ENCODE measurements around the gene ANGPTL2.

ANGPTL2 gene

GRCh38 chr9:127091526-127091925 lies 30.9 kb downstream of the ANGPTL2 start:
- DNase-seq = no peak

- no peak for DNase-seq
Observed at GRCh38 chr9:127090341-127090985, 32.0 kb downstream of the ANGPTL2 start.

DNA sequence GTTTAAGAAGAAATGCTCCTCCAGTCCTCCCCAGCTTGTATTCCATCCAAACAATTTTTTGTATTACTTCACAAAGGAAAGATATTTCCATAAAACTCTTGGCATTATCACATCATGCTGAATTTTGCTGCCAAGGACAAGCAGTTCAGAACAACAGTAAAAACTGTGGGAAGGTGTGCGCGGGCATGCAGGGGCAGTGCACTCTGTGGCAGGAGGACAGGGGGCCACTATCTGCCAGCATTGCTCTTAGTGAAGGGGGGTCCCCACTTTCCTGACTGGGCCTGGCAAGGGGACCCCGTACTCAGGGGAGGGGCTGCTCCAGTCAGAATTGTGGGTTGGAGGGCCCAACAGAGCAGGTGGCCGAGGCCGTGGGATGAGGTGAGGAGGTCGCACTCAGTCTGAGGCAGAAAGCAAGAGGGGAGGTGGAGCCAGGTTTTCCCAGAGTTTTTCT lies 32.8 kb downstream of the ANGPTL2 start:
- no peak for DNase-seq

GRCh38 chr9:127088724-127089615 lies 33.5 kb downstream of the ANGPTL2 start:
- no peak for DNase-seq

GRCh38 chr9:127087836-127088235 lies 34.6 kb downstream of the ANGPTL2 start:
- no peak for DNase-seq

DNA sequence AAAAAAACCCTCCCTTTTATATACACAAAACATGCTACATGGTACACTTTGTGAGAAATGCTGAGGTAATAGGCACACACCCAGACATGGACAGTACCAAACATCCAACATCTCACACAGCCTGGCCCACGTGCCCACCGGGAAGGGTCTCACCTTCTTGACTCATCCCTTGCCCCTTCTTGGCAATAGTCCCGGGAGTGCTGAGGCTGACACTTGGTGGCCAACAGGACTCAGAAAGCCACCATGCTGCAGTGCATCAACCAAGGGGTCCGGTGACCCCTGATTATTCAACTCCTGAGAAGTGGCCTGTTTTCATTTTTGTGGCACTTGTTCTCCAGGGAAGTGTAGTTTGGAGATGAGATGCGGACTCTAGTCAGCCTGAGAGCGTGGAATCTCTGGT lies 35.0 kb downstream of the ANGPTL2 start:
- no peak for DNase-seq

DNA sequence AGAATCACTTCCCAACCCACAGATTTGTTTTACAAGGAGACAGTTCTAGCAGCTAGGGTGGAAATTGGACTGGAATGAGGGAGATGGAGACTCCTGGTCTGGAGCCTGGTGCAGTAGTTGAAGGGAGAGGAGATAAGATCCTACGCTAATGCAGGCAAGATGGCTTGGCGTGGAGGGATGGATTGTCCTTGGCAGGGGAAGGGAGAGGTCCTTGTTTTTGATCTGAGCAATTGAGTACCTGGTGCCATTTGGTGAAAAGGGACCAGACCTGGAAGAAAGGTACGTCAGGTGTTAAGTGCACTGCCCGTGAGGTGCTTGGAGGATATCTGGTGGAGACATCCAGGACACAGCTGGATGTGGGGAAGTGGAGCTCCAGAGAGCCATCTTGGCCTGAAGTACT lies 35.7 kb downstream of the ANGPTL2 start:
- no peak for DNase-seq

DNA sequence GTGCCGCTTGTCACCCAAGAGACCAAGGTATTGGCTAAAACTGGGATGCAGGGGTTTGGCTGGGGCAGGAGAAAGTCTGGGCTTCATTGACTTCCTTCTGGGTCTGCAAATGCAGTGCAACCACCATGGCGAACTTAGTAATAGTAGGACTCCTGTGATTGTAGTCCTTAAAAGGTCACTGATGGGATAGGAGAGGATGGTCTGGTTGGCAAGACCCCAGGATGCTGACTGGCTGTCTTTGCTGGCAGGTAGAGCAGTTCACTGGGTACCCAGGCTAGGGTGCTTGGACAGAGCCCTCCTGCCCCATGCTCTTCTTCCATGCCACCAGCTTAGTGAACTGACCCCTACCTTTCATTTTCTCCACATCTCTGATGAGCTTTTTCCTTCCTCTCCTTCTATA lies 37.2 kb downstream of the ANGPTL2 start:
- DNase-seq = no peak

- DNase-seq = no peak
Observed at GRCh38 chr9:127084076-127085039, 38.1 kb downstream of the ANGPTL2 start.

DNA sequence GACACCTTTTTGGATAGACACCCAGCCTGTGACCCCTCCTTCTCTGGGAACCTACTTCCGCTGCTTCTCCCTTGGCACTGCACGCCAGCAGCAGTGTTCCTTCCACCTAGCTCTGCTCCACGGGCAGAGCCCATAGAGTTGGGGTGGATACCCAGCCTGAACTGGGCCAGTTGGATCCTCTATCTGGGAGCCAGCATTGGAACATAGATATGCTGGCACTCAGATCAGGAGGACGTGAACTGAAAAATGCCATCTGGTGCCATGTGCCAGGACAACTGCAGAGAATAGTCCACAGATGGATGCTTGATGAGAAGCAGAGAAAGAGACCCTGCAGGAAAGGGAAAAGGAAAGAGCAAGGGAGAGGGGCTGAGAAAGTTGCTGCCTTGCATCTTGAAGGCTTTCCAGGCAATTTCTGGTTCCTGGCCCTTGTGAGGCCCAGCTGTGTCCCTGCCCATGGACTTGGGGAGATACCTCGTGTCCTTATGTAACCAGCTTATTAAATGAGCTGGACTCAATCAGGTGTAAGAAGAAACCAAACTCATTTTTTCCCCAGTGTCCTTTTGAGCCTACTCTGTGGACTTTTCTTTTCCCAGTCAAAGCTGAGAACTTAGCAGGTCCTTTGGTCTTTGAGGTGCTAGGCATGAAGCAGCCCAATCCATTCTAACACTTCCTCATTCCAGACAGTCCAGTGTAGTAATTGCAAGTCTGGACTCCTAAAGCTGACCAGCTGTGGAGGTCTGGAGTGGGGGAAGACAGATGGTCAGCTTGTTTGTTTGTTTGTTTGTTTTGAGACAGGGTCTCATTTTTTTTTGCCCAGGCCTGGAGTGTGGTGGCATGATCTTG lies 39.1 kb downstream of the ANGPTL2 start:
- DNase-seq = no peak

DNA sequence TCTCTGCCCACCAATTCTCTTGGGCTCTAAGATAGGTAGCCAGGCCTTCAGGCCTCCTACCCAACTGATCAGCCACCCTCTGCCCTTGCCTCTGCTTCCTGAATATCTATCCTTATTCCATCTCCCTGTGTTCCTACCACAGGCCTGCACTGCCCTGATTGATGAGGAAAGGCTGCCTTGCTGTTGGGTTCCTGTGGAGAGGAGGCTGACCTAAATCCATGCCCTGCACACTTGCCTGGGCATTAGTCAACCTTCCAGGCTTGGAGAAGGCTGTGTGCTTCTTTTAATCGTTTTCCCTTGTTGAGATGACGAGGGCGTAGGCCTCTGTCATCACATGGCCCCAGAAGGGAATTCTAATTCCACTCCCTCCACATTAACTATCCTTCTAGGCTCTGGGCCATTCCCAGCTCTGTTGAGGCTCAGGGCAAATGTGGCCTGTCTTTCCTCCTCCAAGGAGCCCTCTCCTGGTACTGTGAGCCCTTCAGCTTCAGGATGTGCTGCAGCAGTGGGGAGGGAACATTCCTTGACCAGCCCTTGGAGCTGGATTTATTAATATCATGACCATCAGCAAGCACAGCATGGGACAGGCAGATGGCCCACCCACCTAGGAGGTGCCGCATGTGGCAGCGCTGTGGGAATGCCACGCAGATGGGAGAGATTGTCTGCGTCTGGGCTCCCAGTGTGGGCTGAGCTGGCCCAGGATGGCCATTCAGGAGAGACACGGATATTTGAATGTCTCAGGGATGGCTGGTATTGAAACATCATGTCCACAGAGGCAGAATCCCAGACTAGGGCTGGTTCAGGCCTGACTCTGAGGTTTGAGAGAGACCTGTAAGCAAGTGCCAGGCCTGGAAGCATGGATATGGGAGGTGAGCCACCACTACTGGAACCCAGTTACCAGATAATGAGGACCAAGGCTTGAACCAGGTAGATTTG lies 40.9 kb downstream of the ANGPTL2 start:
- DNase-seq = no peak

DNA sequence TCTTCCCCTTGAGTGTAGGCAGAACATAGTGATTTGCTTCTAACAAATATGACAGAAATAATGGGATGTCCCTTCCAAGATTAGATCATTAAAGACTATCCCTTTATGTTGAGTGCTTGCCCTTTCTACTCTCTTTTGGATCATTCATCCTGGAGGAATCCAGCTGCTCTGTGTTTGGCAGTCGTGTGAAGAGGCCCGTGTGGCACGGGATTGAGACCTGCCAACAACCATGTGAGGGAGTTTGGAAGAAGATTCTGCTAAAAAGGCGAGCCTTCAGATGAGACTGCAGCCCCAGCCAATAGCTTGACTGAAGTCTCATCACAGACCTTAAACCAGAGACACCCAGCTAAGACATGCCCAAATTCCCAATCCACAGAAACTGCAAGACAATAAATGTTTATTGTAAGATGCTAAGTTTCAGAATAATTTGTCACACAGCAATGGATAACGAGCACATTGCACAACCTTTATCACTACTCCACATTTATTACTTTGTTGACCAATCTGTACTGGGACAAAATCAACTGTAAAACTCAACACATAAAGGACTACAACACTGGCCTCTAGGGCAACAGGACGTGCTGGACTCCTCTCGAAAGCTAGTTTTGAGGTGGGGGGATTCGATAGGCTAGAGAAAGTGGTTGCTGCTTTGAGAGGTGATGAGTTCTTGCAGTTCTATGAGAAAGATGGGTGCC lies 42.8 kb downstream of the ANGPTL2 start:
- DNase-seq = no peak

- no peak for DNase-seq
Observed at GRCh38 chr9:127078988-127079387, 43.4 kb downstream of the ANGPTL2 start.

GRCh38 chr9:127078336-127078735 lies 44.1 kb downstream of the ANGPTL2 start:
- DNase-seq = no peak

DNA sequence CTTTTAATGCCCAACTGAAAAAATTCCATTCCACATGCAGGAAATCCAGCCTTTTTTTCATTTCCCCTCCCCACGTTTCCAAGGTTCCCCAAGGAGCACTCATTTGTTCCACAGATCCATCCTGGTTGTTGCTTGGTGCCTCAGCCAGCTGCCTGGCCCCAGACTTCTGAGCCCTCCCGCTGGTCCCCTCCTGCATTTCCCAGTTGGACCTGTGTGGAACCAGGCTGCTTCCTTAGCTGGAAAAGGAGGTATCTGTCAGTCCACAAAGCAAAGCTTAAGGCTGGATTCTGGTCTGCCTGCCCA lies 44.8 kb downstream of the ANGPTL2 start:
- no peak for DNase-seq

- no peak for DNase-seq
Observed at GRCh38 chr9:127076860-127077643, 45.4 kb downstream of the ANGPTL2 start.

DNA sequence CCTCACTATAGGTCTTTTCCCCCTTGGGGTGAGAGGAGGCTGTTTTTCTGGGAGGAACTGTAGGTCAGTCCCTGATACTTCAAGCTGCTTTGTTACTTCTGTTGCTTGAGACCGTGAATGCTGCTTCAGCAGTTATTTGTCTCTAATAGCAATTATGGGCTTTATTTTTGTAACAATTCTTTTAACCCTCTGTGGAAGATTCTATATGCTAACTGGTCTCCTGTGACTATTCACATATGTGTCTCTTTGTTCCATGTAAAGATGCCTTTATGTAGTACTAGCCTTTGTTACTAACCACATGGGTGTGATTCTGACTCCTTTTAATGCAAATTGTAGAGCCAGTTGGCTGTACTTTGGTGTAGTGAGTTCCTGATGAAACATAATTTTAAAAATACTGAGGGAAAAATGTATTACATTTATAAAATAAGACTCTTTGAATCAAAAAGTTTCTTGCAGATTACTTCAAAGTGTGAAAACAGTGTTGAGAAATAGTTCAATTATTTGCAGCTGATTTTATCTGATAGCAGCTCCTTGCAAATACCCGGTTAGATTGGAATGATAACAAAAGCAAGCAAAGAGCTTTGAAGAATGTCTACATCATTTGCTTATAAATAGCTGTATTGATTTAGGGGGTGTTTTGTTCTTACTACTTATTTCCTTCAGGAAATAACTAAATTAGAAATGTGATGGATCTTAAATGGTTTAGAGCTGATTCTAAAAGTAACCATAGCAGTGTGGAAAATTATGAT lies 46.6 kb downstream of the ANGPTL2 start:
- no peak for DNase-seq

- no peak for DNase-seq
Observed at GRCh38 chr9:127074561-127075548, 47.6 kb downstream of the ANGPTL2 start.
